ACHN (cell line): Measurements from ENCODE around the gene AMN.
"Not testable (repeated sequence)": the region's sequence is repeated elsewhere in the genome, so short reads cannot be mapped to it uniquely, and the experiment has no call there.

Experiments
- DNase-seq: peaks from one replicate; pipeline ENCODE4 v3.0.0-alpha.2; 2015
- in situ Hi-C: cut with HindIII; loops from 2 replicates; pipeline ENCODE4 v1.10.0; 2017; ENCODE audit warnings: low sequenced_read_pairs, low pct_ligation_motif_present, low pct_unique_long_range_greater_than_20kb

AMN gene

GRCh38 chr14:102922490-102923200, at the start of gene AMN:
Gene AMN (plus strand): TSS chr14:102922663. CDS start chr14:102922689, 26 bp downstream.
- in situ Hi-C loops = no loop called here
- peak; percentile 48 for DNase-seq

GRCh38 chr14:102873131-102873530, 49.3 kb upstream of the AMN start:
- in situ Hi-C loops = no loop called here
- DNase-seq = no peak

GRCh38 chr14:102873546-102874061, 48.9 kb upstream of the AMN start:
- in situ Hi-C loops = no loop called here

GRCh38 chr14:102875652-102876051, 46.8 kb upstream of the AMN start:
- in situ Hi-C loops = no loop called here
- DNase-seq = no peak

More at GRCh38 chr14:102873546-102874061, 48.9 kb upstream of the AMN start:
- no peak for DNase-seq

- in situ Hi-C loops = not testable (repeated sequence)
Observed at GRCh38 chr14:102877511-102877910, 45.0 kb upstream of the AMN start.

GRCh38 chr14:102878174-102878969, 44.1 kb upstream of the AMN start:
- in situ Hi-C loops = no loop called here
- no peak for DNase-seq

More at GRCh38 chr14:102877511-102877910, 45.0 kb upstream of the AMN start:
- not testable (repeated sequence) for DNase-seq

- no peak for DNase-seq
- in situ Hi-C loops = no loop called here
Observed at GRCh38 chr14:102878970-102879460, 43.4 kb upstream of the AMN start.

- DNase-seq = no peak
- in situ Hi-C loops = no loop called here
Observed at GRCh38 chr14:102882226-102882906, 40.1 kb upstream of the AMN start.

- DNase-seq = no peak
- in situ Hi-C loops = no loop called here
Observed at GRCh38 chr14:102883089-102883541, 39.3 kb upstream of the AMN start.

GRCh38 chr14:102883554-102883953, 38.9 kb upstream of the AMN start:
- in situ Hi-C loops = no loop called here
- no peak for DNase-seq

GRCh38 chr14:102885737-102886447, 36.6 kb upstream of the AMN start:
- in situ Hi-C loops = no loop called here
- no peak for DNase-seq

GRCh38 chr14:102888748-102889147, 33.7 kb upstream of the AMN start:
- in situ Hi-C loops = no loop called here
- no peak for DNase-seq

GRCh38 chr14:102889615-102890014, 32.8 kb upstream of the AMN start:
- in situ Hi-C loops = no loop called here
- DNase-seq = no peak

GRCh38 chr14:102891111-102891510, 31.4 kb upstream of the AMN start:
- in situ Hi-C loops = no loop called here
- DNase-seq = no peak

- in situ Hi-C loops = no loop called here
- DNase-seq = no peak
Observed at GRCh38 chr14:102891556-102891955, 30.9 kb upstream of the AMN start.

- in situ Hi-C loops = no loop called here
- DNase-seq = no peak
Observed at GRCh38 chr14:102892651-102893050, 29.8 kb upstream of the AMN start.

GRCh38 chr14:102893452-102893851, 29.0 kb upstream of the AMN start:
- DNase-seq = no peak
- in situ Hi-C loops = no loop called here

GRCh38 chr14:102896735-102897134, 25.7 kb upstream of the AMN start:
- in situ Hi-C loops, DNase-seq: not testable (repeated sequence)
